ENCODE measurements around the gene TPRG1. TPM values are rescaled to one million over a fixed set of nuclear protein-coding genes. Genes with fewer than 3 reads are reported as not detected.

Gene TPRG1
- total and polyA plus RNA-seq, 2 of the 8 experiments (the other 6 are each of a cell fraction or from before 2014, with no cell fraction given) = 0.37 to 0.47 TPM

DNA sequence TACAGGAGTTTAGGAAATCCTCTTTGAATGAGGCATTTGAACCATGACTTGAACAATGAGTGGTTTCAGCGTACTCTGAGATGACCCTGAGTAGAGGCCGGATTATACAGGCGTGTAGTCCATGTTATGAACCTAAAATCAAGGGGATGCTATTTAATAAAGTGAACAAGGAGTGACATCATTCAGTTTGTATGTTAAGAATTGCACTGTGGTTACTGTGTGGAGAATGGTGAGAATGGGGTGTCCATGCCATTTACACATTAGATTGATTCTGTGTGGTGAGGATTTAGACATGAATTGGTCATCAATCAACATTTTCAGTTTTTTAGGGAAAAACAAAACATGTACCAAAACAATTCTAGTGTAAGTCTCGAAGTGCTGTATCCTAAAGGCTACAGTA is 65.8 kb downstream of the TPRG1 start:
- Histone ChIP-seq H3K4me2 (ENCODE audit: insufficient read depth in 1 of 2, low read depth in 2 of 2, low read length in 2 of 2) (no peak overlapping the region), H3K4me3 (ENCODE audit: extremely low read depth in 1 of 4, insufficient read depth in 2 of 4, low read depth in 3 of 4, low read length in 4 of 4) (no peak overlapping the region), H3K27me3 (replicated peaks in 1 of 4; ENCODE audit: control insufficient read depth in 3 of 4, extremely low read depth in 1 of 4, insufficient read depth in 3 of 4, low read length in 3 of 4) (no peaks in the 10 kb centered on the region), H3K9me3 (ENCODE audit: insufficient read depth in 2 of 2, low read depth in 1 of 2, low read length in 1 of 2) (no peaks in the 10 kb centered on the region), H2AFZ (ENCODE audit: low read length) (no peak overlapping the region), H4K20me1 (replicated peaks in 1 of 2; ENCODE audit: control insufficient read depth in 1 of 2, insufficient read depth in 2 of 2, low read length in 2 of 2) (no peaks in the 10 kb centered on the region), H2BK20ac (ENCODE audit: low read length) (no peak overlapping the region), H3K79me2 (ENCODE audit: control insufficient read depth in 1 of 2, insufficient read depth in 2 of 2, low read length in 2 of 2) (no peaks in the 10 kb centered on the region), H2AK5ac (ENCODE audit: low read depth, low read length) (no peak overlapping the region), H3K56ac (replicated peaks; ENCODE audit: insufficient read length, low read depth, low read length) (no peak overlapping the region), H3K23me2 (ENCODE audit: low read depth, low read length) (no peaks in the 10 kb centered on the region; the same call in 1 of the 2 replicates), H2BK120ac (replicated peaks; ENCODE audit: low read depth, low read length) (no peak overlapping the region), H3K27ac (ENCODE audit: low read depth, low read length) (no peak overlapping the region), H3K23ac (ENCODE audit: insufficient read length) (no peak overlapping the region), H4K8ac (ENCODE audit: extremely low read depth, insufficient read depth, low read length) (no peak overlapping the region), H4K5ac (ENCODE audit: insufficient read length, low read depth, low read length) (no peak overlapping the region), H3K79me1 (ENCODE audit: low read depth, low read length) (no peaks in the 10 kb centered on the region), H3K18ac (ENCODE audit: extremely low read depth, low read length) (no peak overlapping the region), H3K36me3 (ENCODE audit: control insufficient read depth in 2 of 4, insufficient read depth in 4 of 4, low read length in 3 of 4) (no peaks in the 10 kb centered on the region), H2BK12ac (ENCODE audit: low read depth, low read length) (no peak overlapping the region), H2BK15ac (ENCODE audit: low read length) (no peak overlapping the region), H3K14ac (ENCODE audit: insufficient read length) (no peak overlapping the region), H4K91ac (replicated peaks; ENCODE audit: insufficient read length, low read length) (no peak overlapping the region), H3K4me1 (replicated peaks in 1 of 4; ENCODE audit: control insufficient read depth in 3 of 4, insufficient read depth in 4 of 4, low read length in 3 of 4) (no peaks in the 10 kb centered on the region), H2BK5ac (ENCODE audit: low read depth, low read length) (no peak overlapping the region), H3K9ac (replicated peaks in 1 of 4; ENCODE audit: extremely low read depth in 1 of 4, low read depth in 3 of 4, low read length in 3 of 4) (no peak overlapping the region), H3K4ac (replicated peaks; ENCODE audit: insufficient read length, low read depth, low read length) (no peak overlapping the region)
- FAIRE-seq (no peak), DNase-seq (ENCODE audit: low read depth in 1 of 2, low spot score in 2 of 2) (no peak)
- ChIA-PET CTCF (ENCODE audit: partially characterized antibody) (interaction anchor here (0.7 to 1.3 kb wide), 3 partner anchors 10 to 196 kb away, joined by 3 to 5 read pairs (median 3); no protein-coding TSS in a partner anchor), POLR2A (ENCODE audit: partially characterized antibody) (no interaction called here)
- 93% methylated on average over 4 of the region's 4 CpGs; no CpG with 5 or more reads in 1 of the 2 experiments for WGBS, 2 experiments (ENCODE audit: extremely low coverage in 1 of 2, insufficient coverage in 1 of 2, insufficient read length in 1 of 2, insufficient replicate concordance in 2 of 2, low coverage in 1 of 2, low lambda C conversion rate in 2 of 2, missing lambda C conversion rate in 1 of 2)
- no peak for TF ChIP-seq TAF1 (IDR thresholded peaks at IDR 0.05; ENCODE audit: low read depth, low read length)
- no peak for TF ChIP-seq CHD2 (IDR thresholded peaks at IDR 0.05; ENCODE audit: low read length)
- TF ChIP-seq, protein P1, sequence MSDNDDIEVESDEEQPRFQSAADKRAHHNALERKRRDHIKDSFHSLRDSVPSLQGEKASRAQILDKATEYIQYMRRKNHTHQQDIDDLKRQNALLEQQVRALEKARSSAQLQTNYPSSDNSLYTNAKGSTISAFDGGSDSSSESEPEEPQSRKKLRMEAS (IDR thresholded peaks at IDR 0.05) = no peak
- no peak for TF ChIP-seq HDAC6 (IDR thresholded peaks at IDR 0.05; ENCODE audit: low read depth, low read length)
- TF ChIP-seq RXRA (IDR thresholded peaks at IDR 0.05; ENCODE audit: insufficient read depth, low read depth, low read length) = no peak
- no peak for TF ChIP-seq RFX5 (IDR thresholded peaks at IDR 0.05; ENCODE audit: borderline replicate concordance, low read depth, low read length)
- TF ChIP-seq JUN (IDR thresholded peaks at IDR 0.05; ENCODE audit: low read depth, low read length) = no peak
- TF ChIP-seq SP1 (IDR thresholded peaks at IDR 0.05; ENCODE audit: low read depth, low read length) = no peak
- TF ChIP-seq GABPA (IDR thresholded peaks at IDR 0.05; ENCODE audit: borderline replicate concordance, insufficient read depth, low read length) = no peak
- TF ChIP-seq PHF8 (conservative IDR thresholded peaks at IDR 0.05; ENCODE audit: low read depth, low read length) = no peak
- no peak for TF ChIP-seq SIRT6 (IDR thresholded peaks at IDR 0.05; ENCODE audit: low read length)
- TF ChIP-seq, protein P2, sequence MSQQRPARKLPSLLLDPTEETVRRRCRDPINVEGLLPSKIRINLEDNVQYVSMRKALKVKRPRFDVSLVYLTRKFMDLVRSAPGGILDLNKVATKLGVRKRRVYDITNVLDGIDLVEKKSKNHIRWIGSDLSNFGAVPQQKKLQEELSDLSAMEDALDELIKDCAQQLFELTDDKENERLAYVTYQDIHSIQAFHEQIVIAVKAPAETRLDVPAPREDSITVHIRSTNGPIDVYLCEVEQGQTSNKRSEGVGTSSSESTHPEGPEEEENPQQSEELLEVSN (IDR thresholded peaks at IDR 0.05) = no peak
- TF ChIP-seq CTBP2 (IDR thresholded peaks at IDR 0.05; ENCODE audit: borderline replicate concordance, insufficient read depth, insufficient read length, low read length) = no peak

All from H1 (cell line).